T-helper 22 cell (primary cell): ENCODE results near the gene PAGR1.
"Not testable (repeated sequence)": the region's sequence is repeated elsewhere in the genome, so short reads cannot be mapped to it uniquely, and the experiment has no call there.

Experiments used
- DNase-seq: peaks from one replicate; pipeline ENCODE4 v3.0.0-alpha.2; 2020; ENCODE audit warnings: low read depth

The PAGR1 gene

DNA sequence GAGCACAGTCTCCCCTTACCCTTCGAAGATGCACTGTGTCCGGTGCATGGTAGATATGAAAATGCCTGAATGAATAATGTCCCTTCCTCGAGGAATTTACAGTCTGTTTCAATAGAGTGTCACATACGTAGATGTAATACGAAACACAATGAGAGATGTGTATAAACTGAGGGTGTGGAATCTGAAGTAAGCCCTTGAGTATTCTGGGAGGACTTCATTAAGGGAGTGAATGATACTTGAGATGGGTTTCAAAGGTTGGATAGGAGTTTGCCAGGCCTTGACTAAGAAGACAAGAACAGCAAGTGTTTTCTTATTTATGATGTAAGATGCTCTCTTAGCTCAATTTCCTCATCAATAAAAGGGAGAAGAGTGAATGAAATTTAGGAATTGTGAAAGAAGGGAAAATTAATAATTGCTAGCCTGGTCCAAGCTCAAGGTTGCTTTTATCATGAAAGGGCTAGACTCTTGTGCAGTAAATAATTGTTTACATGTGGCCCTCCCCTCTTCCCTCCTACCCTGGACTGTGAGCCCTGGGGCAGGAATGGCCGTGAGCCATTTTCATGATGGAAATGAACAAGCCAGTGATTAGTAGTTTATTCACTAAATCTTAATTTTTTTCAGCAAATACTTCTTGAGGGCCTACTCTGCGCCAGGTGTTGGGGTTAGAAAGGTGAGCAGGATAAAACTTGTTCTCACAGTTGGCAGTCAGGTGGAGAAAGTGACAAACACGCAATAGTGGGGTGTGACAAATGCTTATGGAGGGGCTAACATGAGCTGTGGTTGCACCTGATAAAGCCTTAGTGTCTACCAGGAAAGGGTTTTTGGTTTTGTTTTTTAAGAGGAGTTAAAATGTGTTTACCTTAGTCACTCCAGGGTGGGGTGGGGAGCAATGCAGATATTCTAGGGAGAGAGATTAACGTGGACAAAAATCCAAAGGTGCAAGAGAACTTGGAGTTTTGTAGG is 23.8 kb upstream of the PAGR1 start:
- DNase-seq, result no peak

DNA sequence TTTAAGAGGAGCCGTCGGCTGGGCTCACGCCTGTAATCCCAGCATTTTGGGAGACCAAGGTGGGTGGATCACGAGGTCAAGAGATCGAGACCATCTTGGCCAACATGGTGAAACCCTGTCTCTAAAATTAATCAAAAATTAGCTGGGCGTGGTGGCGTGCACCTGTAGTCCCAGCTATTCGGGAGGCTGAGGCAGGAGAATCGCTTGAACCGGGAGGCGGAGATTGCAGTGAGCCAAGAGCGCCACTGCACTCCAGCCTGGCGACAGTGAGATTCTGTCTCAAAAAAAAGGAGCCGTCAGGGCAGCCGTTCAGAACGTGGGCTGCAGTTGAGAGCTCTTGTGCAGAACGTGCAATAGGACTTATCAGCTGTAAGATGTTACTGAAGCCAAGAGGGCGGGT is 22.8 kb upstream of the PAGR1 start:
- not testable (repeated sequence) for DNase-seq

DNA sequence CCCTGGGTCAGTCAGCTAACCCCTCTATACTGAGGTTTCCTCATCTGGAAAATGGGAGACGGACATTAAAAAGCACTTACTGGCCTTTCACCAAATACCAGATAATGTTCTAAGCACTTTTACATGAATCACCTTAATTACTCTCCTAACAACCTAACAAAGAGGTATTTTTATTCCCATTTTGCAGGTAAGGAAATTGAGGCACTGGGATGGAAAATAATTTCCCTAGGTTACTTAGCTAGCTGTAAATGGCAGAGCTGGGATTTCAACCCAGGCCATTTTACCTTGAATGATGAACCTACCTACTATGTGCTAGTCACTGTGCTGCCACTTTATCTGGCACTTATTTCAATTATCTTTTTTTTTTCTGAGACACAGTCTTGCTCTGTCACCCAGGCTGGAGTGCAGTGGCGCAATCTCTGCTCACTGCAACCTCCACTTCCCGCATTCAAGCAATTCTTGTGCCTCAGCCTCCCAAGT is 21.7 kb upstream of the PAGR1 start:
- DNase-seq, result no peak

DNA sequence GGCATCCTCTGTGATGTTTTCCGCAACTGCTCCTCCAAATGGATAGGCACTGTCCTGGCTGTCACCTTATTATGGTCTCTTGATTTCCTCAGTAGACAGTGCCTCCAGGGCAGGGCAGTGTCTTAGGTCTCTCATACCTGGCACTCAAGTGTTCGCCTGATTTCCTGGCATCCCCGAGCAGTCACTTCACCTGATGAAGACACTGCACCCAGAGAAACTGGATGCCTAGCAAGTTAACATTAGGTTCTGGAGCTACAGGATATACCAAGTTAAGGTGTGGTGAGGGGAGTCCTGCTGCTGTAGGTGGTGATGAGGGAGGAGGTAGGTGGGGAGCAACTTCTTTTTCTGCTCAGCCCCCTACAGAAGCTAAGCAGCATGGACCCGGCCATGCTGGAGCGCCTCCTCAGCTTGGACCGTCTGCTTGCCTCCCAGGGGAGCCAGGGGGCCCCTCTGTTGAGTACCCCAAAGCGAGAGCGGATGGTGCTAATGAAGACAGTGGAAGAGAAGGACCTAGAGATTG is 13.5 kb upstream of the PAGR1 start:
- no peak for DNase-seq

DNA sequence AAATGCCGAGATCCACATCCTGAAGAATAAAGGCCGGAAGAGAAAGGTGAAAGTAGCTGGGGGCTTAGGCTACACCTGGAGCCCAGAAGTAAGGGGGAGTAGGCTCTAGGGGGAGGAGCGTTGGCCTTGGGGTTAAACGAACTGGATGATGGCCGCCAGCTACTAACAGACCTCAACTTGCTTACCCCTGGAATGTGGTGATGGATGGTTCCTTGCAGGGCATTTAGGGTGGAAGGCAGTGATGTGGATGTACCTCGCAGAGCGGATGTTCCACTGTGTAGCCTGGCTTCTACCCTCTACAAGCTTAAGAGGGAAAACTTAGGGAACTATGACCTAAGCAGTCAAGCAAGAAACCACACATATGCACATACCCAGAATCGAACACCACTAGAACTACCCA is 11.9 kb upstream of the PAGR1 start:
- DNase-seq, result no peak

DNA sequence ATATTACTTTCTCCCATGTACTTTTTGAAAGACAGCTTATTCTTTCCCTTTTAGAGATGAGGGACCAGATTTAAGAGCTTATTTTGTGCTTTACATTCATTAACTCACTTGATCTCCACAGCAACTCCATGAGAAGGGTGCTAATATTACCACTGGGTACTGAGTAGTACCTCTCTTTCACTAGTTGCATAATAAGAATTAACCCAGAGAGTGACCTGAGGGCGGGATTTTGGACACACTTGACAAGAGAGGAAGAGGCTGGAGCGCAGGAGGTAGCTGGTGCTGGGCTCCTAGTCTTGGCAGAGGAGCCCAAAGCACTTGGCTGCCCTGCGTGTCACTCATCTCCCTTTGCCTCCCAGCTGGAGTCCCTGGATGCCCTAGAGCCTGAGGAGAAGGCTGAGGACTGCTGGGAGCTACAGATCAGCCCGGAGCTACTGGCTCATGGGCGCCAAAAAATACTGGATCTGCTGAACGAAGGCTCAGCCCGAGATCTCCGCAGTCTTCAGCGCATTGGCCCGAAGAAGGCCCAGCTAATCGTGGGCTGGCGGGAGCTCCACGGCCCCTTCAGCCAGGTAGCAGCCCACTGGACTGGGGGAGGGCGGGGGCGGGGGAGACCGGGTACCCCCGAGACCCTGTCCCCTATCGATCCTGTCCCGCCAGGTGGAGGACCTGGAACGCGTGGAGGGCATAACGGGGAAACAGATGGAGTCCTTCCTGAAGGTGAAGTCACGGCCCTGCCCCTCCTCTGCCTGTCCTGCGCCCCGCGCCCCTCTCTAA is 11.3 kb upstream of the PAGR1 start:
- DNase-seq, result no peak

DNA sequence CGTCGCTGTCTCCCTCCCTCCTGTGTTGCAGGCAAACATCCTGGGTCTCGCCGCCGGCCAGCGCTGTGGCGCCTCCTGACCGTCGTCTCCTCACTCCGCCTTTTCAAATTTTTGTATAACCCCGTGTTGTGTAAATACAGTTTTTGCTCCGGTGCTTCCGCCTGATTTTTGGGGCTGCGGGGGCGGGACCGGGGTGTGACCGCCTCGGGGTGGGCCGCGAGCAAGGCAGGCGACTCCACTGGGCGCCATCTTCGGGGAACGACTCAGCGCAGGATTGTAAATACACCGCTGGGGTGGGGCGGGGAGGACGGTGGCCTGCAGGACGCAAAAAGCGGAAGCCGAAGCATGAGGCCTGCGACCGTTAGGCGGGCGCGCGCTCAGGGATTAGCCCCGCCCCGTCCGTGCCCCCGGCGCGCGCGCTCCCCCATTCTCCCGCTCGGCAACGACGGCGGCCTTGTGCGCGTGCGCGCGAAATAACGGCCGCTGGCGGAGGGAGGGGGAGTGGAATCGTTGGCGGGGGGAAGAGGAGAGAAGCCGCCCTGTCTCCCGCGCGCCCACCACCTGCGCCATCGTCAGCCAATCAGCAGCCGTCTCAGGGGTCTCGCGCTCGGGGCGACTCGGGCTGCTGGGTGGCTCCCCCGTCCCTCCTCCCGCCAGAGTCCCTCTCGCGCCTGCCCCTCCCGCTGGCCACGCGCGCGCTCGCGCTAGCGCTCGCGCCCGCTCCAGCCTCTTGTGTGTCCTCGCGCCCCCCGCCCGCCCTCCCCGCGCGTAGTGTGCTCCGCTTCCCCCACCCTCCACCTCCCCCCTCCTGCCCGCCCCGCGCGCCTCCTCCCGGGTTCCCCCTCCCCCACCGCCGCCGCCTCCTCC is 10.5 kb upstream of the PAGR1 start:
- DNase-seq, result peak; percentile 97

DNA sequence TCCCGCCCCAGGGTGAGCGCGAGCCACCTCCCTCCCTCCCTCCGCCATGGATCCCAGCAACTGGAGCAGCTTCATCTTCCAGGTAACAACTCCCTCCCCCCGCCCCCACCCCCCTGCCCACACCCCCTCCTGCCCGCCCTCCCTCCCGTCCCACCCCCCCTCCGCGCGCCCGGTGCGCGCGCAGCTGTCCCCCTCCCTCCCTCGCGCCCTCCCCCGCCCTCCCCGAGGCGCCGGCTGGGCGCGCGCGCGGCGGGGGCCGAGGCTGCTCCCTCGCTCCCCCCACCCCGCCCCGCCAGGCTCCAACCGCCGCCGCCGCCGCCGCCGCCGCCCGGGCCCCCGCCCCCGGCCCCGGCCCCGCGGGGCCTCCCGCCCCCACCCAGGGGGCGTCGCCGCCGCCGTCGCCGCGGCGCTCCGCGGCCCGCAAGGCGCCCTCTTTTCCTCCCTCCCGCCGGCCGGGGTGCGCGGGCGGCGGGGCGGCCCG is 9.8 kb upstream of the PAGR1 start, which contains the start of gene MAZ:
Gene MAZ (plus strand): TSS at position 431 of the 481 bp plus-strand sequence. CDS start 173 bp downstream, outside the sequence.
- DNase-seq, result no peak

DNA sequence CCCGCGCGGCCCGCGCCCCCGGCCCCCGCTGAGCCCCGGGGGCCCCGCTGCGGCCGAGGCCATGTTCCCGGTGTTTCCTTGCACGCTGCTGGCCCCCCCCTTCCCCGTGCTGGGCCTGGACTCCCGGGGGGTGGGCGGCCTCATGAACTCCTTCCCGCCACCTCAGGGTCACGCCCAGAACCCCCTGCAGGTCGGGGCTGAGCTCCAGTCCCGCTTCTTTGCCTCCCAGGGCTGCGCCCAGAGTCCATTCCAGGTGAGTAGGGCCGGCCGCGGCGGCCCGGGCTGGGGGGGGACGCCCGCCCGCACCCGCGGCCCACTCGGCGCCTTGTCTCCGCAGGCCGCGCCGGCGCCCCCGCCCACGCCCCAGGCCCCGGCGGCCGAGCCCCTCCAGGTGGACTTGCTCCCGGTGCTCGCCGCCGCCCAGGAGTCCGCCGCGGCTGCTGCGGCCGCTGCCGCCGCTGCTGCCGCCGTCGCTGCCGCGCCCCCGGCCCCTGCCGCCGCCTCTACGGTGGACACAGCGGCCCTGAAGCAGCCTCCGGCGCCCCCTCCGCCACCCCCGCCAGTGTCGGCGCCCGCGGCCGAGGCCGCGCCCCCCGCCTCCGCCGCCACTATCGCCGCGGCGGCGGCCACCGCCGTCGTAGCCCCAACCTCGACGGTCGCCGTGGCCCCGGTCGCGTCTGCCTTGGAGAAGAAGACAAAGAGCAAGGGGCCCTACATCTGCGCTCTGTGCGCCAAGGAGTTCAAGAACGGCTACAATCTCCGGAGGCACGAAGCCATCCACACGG is 9.1 kb upstream of the PAGR1 start:
- DNase-seq, result peak; percentile 37

DNA sequence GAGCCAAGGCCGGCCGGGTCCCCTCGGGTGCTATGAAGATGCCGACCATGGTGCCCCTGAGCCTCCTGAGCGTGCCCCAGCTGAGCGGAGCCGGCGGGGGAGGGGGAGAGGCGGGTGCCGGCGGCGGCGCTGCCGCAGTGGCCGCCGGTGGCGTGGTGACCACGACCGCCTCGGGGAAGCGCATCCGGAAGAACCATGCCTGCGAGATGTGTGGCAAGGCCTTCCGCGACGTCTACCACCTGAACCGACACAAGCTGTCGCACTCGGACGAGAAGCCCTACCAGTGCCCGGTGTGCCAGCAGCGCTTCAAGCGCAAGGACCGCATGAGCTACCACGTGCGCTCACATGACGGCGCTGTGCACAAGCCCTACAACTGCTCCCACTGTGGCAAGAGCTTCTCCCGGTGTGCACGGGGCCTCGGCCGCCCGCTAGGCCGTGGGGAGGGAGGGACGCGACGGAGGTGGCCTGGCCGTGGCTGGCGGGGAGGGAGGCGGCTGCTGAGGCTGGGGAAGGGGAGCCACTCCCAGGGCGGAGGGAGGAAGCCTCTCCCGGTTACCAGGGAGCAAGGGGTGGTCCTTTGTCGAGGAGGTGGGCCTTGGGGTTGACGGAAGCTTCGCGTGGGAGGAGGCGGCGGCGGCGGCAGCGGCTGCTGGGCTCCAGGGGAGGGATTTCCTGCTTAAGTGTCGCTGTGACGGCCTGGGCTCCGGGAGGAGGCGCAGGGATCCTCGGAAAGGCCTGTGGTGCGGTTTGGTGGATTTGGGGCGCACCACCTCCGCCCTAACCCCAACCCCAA is 8.3 kb upstream of the PAGR1 start:
- peak; percentile 89 for DNase-seq

DNA sequence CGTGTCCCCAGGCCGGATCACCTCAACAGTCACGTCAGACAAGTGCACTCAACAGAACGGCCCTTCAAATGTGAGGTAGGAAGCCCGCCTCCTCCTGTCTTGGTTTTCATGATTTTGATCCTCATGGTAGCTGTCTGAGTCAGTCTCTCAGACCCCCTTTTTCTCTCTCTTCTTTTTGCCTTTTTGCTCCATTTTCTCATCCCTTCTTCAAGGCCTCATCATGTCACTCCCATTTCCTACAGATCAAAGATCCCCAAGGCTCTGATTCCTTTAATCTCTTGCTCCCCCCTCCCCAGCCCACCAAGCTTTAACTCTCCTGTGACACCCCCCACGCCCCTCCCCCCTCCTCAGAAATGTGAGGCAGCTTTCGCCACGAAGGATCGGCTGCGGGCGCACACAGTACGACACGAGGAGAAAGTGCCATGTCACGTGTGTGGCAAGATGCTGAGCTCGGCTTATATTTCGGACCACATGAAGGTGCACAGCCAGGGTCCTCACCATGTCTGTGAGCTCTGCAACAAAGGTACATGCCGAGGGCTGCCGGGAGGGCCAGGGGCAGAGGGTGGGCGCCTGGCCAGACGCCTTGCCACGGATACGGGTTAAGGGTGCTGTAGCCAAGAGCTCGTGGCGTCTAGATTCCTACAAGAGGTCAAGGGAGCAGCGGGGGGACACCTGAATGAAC is 7.6 kb upstream of the PAGR1 start:
- no peak for DNase-seq

DNA sequence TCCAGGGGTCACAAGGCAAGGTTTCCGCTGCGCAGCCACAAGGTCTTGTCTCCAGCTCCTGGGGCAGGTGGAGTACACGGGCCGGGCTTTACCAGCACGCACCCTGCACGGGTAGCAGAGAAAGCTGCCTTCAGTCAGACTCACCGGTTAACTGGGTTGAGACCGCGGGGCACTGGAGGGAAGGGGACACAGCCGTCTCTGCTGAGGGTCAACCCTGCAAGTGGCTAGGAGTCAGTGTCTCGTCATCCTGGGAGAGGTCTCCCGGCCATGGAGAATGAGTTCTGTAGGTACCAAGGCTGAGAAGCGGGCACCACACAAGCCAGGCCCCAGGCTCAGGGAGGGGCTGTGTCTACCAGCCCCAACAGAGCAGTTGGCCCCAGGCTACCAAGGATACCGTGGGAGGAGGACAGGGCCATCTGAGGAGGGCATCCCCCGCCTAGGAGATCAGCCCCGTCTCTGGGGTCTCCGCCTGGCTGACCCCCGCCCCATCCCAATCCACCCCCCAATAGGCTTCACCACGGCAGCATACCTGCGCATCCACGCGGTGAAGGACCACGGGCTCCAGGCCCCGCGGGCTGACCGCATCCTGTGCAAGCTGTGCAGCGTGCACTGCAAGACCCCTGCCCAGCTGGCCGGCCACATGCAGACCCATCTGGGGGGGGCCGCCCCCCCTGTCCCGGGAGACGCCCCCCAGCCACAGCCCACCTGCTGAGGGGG is 6.8 kb upstream of the PAGR1 start:
- DNase-seq, result no peak

DNA sequence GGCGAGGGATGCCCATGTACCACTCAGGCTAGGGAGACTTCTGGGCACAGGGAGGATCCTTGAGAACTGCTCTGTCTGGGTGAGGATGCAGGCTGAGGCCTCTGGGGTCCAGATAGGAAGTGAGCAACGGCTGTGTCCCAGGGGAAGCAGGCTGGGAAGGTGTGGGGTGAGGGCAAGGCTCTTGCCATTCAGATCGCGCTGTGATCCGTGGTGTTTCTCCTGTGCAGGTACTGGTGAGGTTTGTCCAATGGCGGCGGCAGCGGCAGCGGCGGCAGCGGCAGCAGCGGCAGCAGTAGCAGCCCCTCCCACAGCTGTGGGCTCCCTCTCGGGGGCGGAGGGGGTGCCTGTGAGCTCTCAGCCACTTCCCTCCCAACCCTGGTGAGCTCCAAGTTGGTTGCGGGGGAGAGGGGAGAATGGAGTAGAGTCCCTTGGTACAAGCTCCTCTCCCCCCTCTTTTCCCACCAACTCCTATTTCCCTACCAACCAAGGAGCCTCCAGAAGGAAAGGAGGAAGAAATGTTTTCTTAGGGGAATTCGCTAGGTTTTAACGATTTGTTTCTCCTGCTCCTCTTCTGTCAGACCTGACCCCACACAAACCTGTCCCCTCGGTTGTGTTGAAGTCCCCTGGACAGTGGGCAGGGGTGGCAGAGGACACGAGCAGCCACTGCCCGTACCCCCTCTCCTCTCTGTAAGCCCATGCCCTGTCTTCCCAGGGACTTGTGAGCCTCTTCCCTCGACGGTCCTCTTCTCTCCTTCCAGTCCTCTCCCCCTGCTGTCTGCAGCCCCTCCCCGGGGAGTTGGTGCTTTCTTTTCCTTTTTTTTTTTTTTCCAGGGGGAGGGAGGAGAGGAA is 5.9 kb upstream of the PAGR1 start:
- DNase-seq, result peak; percentile 37

DNA sequence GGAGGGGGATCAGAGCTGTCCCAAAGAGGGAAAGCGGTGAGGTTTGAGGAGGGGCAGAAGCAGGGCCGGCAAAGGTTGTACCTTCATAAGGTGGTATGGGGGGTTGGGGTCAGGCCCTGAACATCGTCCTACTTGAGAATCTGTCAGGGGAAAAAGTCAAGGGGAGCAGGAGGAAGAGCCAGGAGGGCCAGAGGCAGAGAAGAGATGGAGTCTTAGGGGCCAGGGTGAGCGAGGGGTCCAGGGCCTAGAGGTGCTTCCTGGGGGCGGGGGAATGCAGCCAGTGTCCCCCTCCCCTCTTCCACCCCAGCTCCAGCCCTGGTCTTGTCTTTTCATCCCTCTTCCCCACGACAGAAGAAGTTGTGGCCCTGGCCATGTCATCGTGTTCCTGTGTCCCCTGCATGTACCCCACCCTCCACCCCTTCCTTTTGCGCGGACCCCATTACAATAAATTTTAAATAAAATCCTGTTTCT is 5.2 kb upstream of the PAGR1 start:
- no peak for DNase-seq

DNA sequence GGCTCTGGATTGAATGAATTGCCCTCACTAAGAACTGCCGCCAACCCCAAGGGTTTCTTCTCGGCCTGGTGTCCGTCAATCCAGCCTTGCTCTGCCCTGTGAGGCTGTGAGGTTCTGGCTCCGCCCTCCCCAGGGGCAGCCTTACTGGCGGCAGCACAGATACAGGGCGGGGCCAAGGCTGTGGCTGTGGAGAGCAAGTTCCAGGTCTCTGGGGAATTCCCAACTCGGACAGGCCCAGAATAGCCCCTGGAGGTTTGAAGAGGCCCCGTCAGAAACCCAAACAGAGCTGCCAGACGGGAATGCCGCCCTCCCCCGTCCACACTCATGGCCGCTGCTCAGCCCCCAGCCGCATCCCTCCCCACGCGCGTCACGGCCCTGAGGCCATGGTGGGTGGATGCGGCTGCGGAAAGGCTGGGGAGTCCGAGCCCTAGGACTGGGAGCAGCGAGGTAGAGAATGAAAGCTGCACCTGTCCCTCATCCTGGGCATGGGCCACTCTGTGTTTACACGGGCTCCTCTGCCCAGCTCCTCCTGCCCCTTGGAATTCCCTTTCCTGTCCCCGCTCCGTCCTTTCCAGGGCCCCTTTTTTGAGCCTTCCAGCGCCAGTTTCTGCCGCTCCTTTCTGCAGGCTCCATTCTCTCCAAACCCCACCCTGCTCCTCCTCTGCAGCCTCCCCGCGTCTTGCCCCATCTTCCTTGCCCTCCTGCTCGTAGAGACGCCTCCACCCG is 4.6 kb upstream of the PAGR1 start:
- DNase-seq, result peak; percentile 66

DNA sequence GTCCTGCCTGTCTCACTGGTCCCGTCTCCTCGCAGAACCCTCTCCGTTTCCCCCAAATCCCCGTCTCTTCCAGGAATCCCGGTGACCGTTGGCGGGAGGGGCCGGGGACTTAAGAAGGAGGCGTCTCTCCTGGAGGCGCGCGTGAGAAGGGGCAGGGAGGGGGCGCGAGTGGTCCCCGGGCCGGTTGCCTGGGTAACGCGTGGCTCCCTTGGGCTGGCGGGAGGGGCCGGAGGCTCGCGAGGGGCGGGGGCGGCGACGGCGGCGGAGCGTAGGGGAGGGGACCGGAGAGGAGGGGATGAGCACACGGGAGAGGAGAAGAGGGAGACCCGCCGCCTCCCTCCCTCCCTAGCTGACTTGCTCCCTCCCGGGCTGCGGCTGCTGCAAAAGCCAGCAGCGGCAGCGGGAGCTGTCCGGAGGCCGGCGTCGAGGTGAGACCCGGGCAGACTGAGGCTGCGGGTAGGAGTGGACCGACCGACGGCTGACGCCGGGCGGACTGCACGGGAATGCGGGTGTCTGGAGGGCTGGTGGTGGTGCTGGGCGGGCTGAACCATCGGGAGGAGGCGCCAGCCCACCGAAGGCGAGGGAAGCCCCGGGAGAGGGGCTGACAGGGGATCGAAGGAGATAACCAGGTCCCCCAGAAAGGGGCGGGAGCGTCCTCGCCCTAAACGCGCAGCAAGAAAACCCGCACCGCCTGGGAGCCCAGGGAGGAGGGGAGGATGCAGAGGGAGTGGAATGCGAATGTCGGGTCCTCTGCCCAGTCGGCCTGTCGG is 3.9 kb upstream of the PAGR1 start, which contains the start of gene PRRT2:
Gene PRRT2 (plus strand): TSS at position 298 of the 770 bp plus-strand sequence. CDS start 862 bp downstream, outside the sequence.
- peak; percentile 44 for DNase-seq
